IMR-90 (cell line): Measurements from ENCODE around the gene GFAP. TPM values are rescaled to one million over a fixed set of nuclear protein-coding genes. Genes with fewer than 3 reads are reported as not detected.

Experiments
- ATAC-seq: fragments of 200-7000 bp; cut with Tn5 transposase; 2 replicates; pipeline ENCODE4 v1.9.1; 2020; ENCODE audit warnings: low read depth, mild to moderate bottlenecking, moderate library complexity
- BruUV-seq: library from RNA; stranded (reverse); fragments of 400-500 nt; replicated peaks from 2 replicates; lab custom pipeline; 2021; lab: Mats Ljungman, UMichigan
- CTCF ChIA-PET: fragments of 300-600 bp; formaldehyde crosslinking; extraction: SDS; loops from one replicate; lab custom pipeline; 2021; ENCODE audit warnings: antibody characterized with exemption; lab: Yijun Ruan, JAX
- POLR2A ChIA-PET: fragments of 300-600 bp; sonication (Branson Sonifier 250); formaldehyde crosslinking; loops from one replicate; lab custom pipeline; 2022; ENCODE audit warnings: antibody characterized with exemption; ENCODE audit not compliant: unreplicated experiment; lab: Charles Lee
- DNase-seq: peaks from one replicate; pipeline ENCODE4 v3.0.0; 2013
- H2AFZ ChIP-seq: replicated peaks from 2 replicates; pipeline ENCODE3; 2013; ENCODE audit warnings: low read length, mild to moderate bottlenecking; ENCODE audit not compliant: poor library complexity
- H2AK5ac ChIP-seq: 2 replicates; pipeline ENCODE4 v1.6.1; 2013; ENCODE audit warnings: low read depth, low read length, inconsistent platforms
- H2AK9ac ChIP-seq: replicated peaks from 2 replicates; pipeline ENCODE3; 2013; ENCODE audit warnings: mild to moderate bottlenecking, low read depth, low read length, moderate library complexity; ENCODE audit not compliant: poor library complexity
- H2BK120ac ChIP-seq: 2 replicates; pipeline ENCODE4 v1.6.1; 2013; ENCODE audit warnings: low read depth, low read length, inconsistent platforms
- H2BK15ac ChIP-seq: 3 replicates; pipeline ENCODE4 v1.6.1; 2013; ENCODE audit warnings: low read depth, low read length, inconsistent platforms
- H2BK20ac ChIP-seq: 2 replicates; pipeline ENCODE4 v1.6.1; 2013; ENCODE audit warnings: low read depth, mild to moderate bottlenecking, inconsistent platforms, low read length, moderate library complexity
- H2BK5ac ChIP-seq: 2 replicates; pipeline ENCODE4 v1.6.1; 2013; ENCODE audit warnings: mild to moderate bottlenecking, low read depth, low read length, inconsistent platforms; ENCODE audit not compliant: poor library complexity, severe bottlenecking
- H3K14ac ChIP-seq: replicated peaks from 2 replicates; pipeline ENCODE4 v1.6.1; 2013; ENCODE audit warnings: low read depth, low read length, inconsistent platforms
- H3K18ac ChIP-seq: 2 replicates; pipeline ENCODE4 v1.6.1; 2013; ENCODE audit warnings: low read depth, low read length, control low read depth
- H3K23ac ChIP-seq: 2 replicates; pipeline ENCODE4 v1.6.1; 2013; ENCODE audit warnings: low read depth, low read length, inconsistent platforms
- H3K27ac ChIP-seq: 2 replicates; pipeline ENCODE4 v1.5.1; 2013; ENCODE audit warnings: mild to moderate bottlenecking, control low read depth, low read length; ENCODE audit not compliant: insufficient read depth
- H3K27me3 ChIP-seq: 2 replicates; pipeline ENCODE4 v1.6.1; 2013; ENCODE audit warnings: low read length; ENCODE audit not compliant: control insufficient read depth, insufficient read depth
- H3K36me3 ChIP-seq: 2 replicates; pipeline ENCODE4 v1.6.1; 2013; ENCODE audit warnings: low read length, mixed read lengths; ENCODE audit not compliant: control insufficient read depth, insufficient read depth
- H3K4ac ChIP-seq: 2 replicates; pipeline ENCODE4 v1.6.1; 2013; ENCODE audit warnings: low read depth, low read length, inconsistent platforms
- H3K4me1 ChIP-seq: 2 replicates; pipeline ENCODE4 v1.6.1; 2013; ENCODE audit warnings: low read length, mixed read lengths; ENCODE audit not compliant: control insufficient read depth, insufficient read depth
- H3K4me2 ChIP-seq: 2 replicates; pipeline ENCODE4 v1.6.1; 2013; ENCODE audit warnings: low read depth, mild to moderate bottlenecking, control low read depth, low read length, moderate library complexity
- H3K4me3 ChIP-seq: 2 replicates; pipeline ENCODE4 v1.5.1; 2013; ENCODE audit warnings: low read depth, mild to moderate bottlenecking, control low read depth, low read length, moderate library complexity; ENCODE audit not compliant: insufficient read depth
- H3K56ac ChIP-seq: 2 replicates; pipeline ENCODE4 v1.6.1; 2013; ENCODE audit warnings: low read length, inconsistent platforms; ENCODE audit not compliant: insufficient read depth; ENCODE audit errors: extremely low read depth
- H3K79me1 ChIP-seq, 2 experiments: 2 replicates each; pipeline ENCODE4 v1.6.1; 2013; ENCODE audit warnings: low read length in 2 of 2, inconsistent platforms in 1 of 2, low read depth in 1 of 2
- H3K9ac ChIP-seq: 2 replicates; pipeline ENCODE4 v1.6.1; 2013; ENCODE audit warnings: low read depth, low read length, control low read depth
- H3K9me1 ChIP-seq: 2 replicates; pipeline ENCODE4 v1.6.1; 2013; ENCODE audit warnings: low read length, inconsistent platforms; ENCODE audit not compliant: insufficient read depth
- H3K9me3 ChIP-seq: 2 replicates; pipeline ENCODE4 v1.6.1; 2013; ENCODE audit warnings: low read length; ENCODE audit not compliant: control insufficient read depth, insufficient read depth
- H4K20me1 ChIP-seq: 2 replicates; pipeline ENCODE4 v1.6.1; 2013; ENCODE audit warnings: low read length, inconsistent platforms; ENCODE audit not compliant: insufficient read depth
- H4K5ac ChIP-seq: 2 replicates; pipeline ENCODE4 v1.6.1; 2013; ENCODE audit warnings: mild to moderate bottlenecking, low read depth, low read length, control low read depth
- H4K8ac ChIP-seq, 2 experiments: 2 replicates each; pipeline ENCODE4 v1.6.1; 2013; ENCODE audit warnings: low read depth in 2 of 2, low read length in 2 of 2, control low read depth in 1 of 2, inconsistent platforms in 1 of 2
- H4K91ac ChIP-seq: 2 replicates; pipeline ENCODE4 v1.6.1; 2013; ENCODE audit warnings: low read depth, low read length, inconsistent platforms; ENCODE audit not compliant: insufficient read depth
- CTCF ChIP-seq: conservative IDR thresholded peaks from 2 replicates; pipeline ENCODE4 v1.5.1; 2012; ENCODE audit warnings: mild to moderate bottlenecking, low read depth, low read length, improper control_type of control experiment
- FOS ChIP-seq: fragments of 150-350 bp; IDR thresholded peaks from 2 replicates; pipeline ENCODE4 v1.6.1; 2016; ENCODE audit warnings: low read depth, low read length
- MAFK ChIP-seq: IDR thresholded peaks from 2 replicates; pipeline ENCODE4 v1.6.1; 2012; ENCODE audit warnings: low read depth, low read length, improper control_type of control experiment
- MXI1 ChIP-seq: IDR thresholded peaks from 2 replicates; pipeline ENCODE4 v1.6.1; 2012; ENCODE audit warnings: low read depth, mild to moderate bottlenecking, low read length, moderate library complexity, borderline replicate concordance
- NFE2L2 ChIP-seq: fragments of 150-350 bp; IDR thresholded peaks from 2 replicates; pipeline ENCODE4 v1.6.1; 2016; ENCODE audit warnings: low read depth, mild to moderate bottlenecking, low read length
- RAD21 ChIP-seq: IDR thresholded peaks from 2 replicates; pipeline ENCODE4 v1.6.1; 2012; ENCODE audit warnings: low read length, improper control_type of control experiment
- RFX5 ChIP-seq: IDR thresholded peaks from 2 replicates; pipeline ENCODE4 v1.8.0; 2012; ENCODE audit warnings: low read depth, mild to moderate bottlenecking, low read length, moderate library complexity
- WGBS, 2 experiments: methylation state at CpG; one replicate each; pipeline versions ENCODE4 v1.1.5 to v1.1.7; 2013; ENCODE audit warnings: missing lambda C conversion rate in 2 of 2; ENCODE audit not compliant: insufficient read length in 1 of 2; ENCODE audit errors: extremely low coverage in 2 of 2; 5-methylcytosine and 5-hydroxymethylcytosine counted together
- dilution Hi-C: fragments of 300-500 bp; cut with HindIII; formaldehyde crosslinking; loops from one replicate; pipeline ENCODE4 v1.14.3; 2018; ENCODE audit warnings: low sequenced_read_pairs; ENCODE audit not compliant: unreplicated experiment
- in situ Hi-C: fragments of 300-500 bp; cut with MboI; formaldehyde crosslinking; loops from 3 replicates; pipeline ENCODE4 v1.14.3; 2019; ENCODE audit warnings: low sequenced_read_pairs, inconsistent platforms, mixed read lengths
- intact Hi-C: fragments of 100-400 bp; cut with micrococcal nuclease; formaldehyde crosslinking; loops from 2 replicates; pipeline ENCODE4 v1.10.0; 2022
- polyA plus RNA-seq, 3 experiments: library from polyadenylated mRNA; depleted of rRNA; stranded (reverse); fragments of >200 nt; gene quantifications; 2 replicates each; pipeline ENCODE4 v1.2.3, GENCODE V29; 2012; ENCODE audit warnings: low replicate concordance in 1 of 3
- total RNA-seq: library from RNA; depleted of rRNA; stranded (reverse); fragments of >200 nt; gene quantifications from 2 replicates; pipeline ENCODE4 v1.2.3, GENCODE V29; 2012

The GFAP gene
- total and polyA plus RNA-seq, 2 of the 4 experiments (the other 2 are of a cell fraction): 0.18 to 0.19 TPM

- no peak for TF ChIP-seq RAD21
Measured at GRCh38 chr17:44915862-44916780, 821 bp upstream of the GFAP start (continued).

GRCh38 chr17:44914698-44915271 lies 515 bp downstream of the GFAP start:
- CTCF ChIA-PET: interaction anchor here (1.0 kb wide), 1 partner anchor 106 kb away, joined by 3 read pairs; no protein-coding TSS in a partner anchor
- no peaks in the 10 kb centered on the region for H3K79me1 ChIP-seq
- peaks cover 11% of the 10 kb centered on the region for H3K4me1 ChIP-seq
- H4K5ac ChIP-seq: no peak overlapping the region
- no peak overlapping the region for H3K27ac ChIP-seq
- no peak overlapping the region for H3K4me2 ChIP-seq
- H3K4me3 ChIP-seq: no peak overlapping the region
- DNase-seq: no peak
- H3K27me3 ChIP-seq: peaks cover 9% of the 10 kb centered on the region; the same call in 1 of the 2 replicates
- 63% methylated on average over 6 of the region's 19 CpGs; no CpG with 5 or more reads in 1 of the 2 experiments for WGBS, 2 experiments
- H2BK120ac ChIP-seq: no peak overlapping the region
- H2AK9ac ChIP-seq: no peak overlapping the region
- no peak overlapping the region for H3K4ac ChIP-seq
- no peak overlapping the region for H3K14ac ChIP-seq
- intact Hi-C loops: no loop called here
- no peak overlapping the region for H2BK20ac ChIP-seq
- no peak overlapping the region for H2BK15ac ChIP-seq
- H4K8ac ChIP-seq: no peak overlapping the region
- TF ChIP-seq RFX5 (no peak), NFE2L2 (no peak), FOS (no peak), MAFK (no peak), MXI1 (no peak), CTCF (no peak)
- no TSS peak for BruUV-seq
- no peak overlapping the region for H2BK5ac ChIP-seq
- H2AK5ac ChIP-seq: no peak overlapping the region
- dilution Hi-C loops: no loop called here
- H3K23ac ChIP-seq: no peak overlapping the region
- no peak overlapping the region for H3K56ac ChIP-seq
- H4K20me1 ChIP-seq: no peaks in the 10 kb centered on the region; the same call in 1 of the 2 replicates
- H3K9me3 ChIP-seq: no peaks in the 10 kb centered on the region
- H3K9me1 ChIP-seq: peaks cover 10% of the 10 kb centered on the region; the same call in 1 of the 2 replicates
- H3K18ac ChIP-seq: no peak overlapping the region
- no peak overlapping the region for H3K9ac ChIP-seq
- no peak overlapping the region for H4K91ac ChIP-seq
- POLR2A ChIA-PET: no interaction called here
- in situ Hi-C loops: loop anchor here (5.0 kb wide), 1 partner anchor 98 kb away; no protein-coding TSS in a partner anchor
- H2AFZ ChIP-seq: peak overlapping the region; percentile 23
- ATAC-seq: no peak
- H3K36me3 ChIP-seq: no peaks in the 10 kb centered on the region
